ENCODE results near the gene ABR. TPM values are rescaled to one million over a fixed set of nuclear protein-coding genes. Genes with fewer than 3 reads are reported as not detected.
"Not testable (repeated sequence)": the region's sequence is repeated elsewhere in the genome, so short reads cannot be mapped to it uniquely, and the experiment has no call there.

ABR gene
- total RNA-seq, 1 experiment from 2014 or later = 42.2 TPM

DNA sequence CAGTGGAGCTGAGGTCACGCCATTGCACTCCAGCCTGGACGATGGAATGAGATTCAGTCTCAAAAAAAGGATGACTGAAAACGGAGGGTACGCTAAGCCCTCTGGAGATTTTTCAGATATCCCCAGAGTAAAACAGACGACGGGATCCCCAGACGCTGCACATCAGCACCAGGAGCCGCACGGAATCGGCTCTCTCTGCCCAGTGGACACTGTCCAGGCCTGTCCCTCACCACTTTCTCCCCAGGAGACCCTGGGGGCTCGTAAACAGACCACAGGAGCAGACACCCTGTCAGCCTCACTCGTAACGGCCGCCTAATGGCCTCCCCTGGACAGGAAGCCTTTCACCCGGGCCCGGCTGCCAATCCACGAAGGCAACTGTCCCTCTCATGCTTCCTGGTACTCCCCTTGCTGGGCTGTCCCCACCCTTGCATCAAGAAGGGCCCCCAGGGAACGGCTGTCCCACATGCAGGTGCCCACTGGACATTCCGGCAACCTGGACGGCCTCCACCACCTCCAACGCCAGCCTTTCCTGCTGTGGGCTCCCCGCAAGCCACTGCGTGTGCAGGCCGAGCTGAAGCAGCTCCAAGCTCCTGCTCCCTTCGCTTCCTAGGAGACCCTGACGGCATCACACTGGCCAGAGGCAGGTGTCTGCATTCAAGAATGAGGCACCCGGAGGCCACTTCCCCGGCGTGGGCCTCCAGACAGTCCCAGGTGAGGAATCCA, 108.5 kb downstream of the ABR start:
- DNase-seq (ENCODE audit: low read depth) = no peak

DNA sequence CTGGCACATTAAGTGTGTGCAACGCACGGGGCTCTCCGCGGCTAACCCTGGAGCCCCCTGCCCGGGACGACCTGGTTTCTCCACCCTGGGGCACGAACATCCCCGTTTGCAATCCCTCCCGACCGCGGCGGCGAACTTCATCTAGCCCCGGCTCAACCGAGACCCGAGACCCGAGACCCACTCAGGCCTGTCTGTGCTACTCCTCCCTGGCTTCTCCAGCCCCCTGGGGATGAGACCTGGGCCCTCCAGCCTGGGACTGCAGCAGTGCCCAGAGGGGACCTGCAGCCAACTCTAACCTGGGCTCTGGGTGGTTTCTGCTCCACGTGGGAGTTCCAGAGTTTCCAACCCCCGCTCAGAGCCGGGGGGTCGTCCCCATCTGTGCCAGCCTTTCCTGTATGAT, 109.4 kb downstream of the ABR start:
- DNase-seq (ENCODE audit: low read depth) = no peak

DNA sequence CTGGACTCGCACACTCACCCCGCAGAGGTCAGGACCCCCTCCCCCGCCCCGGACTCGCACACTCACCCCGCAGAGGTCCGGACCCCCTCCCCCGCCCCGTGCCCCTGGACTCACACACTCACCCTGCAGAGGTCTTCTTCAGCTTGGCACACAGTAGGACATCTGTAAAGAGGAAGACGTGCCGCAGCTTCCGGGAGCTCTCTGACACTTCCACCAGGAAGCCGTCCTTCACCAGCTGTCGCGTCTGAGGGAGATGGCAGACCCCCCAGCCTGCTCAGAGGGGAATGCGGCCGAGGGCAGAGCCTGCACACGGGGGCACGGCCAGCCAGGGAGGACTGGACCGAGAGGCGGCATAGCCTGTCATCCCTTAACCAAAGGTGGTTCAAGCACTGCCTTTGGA, 109.9 kb downstream of the ABR start:
- no peak for DNase-seq (ENCODE audit: low read depth)

DNA sequence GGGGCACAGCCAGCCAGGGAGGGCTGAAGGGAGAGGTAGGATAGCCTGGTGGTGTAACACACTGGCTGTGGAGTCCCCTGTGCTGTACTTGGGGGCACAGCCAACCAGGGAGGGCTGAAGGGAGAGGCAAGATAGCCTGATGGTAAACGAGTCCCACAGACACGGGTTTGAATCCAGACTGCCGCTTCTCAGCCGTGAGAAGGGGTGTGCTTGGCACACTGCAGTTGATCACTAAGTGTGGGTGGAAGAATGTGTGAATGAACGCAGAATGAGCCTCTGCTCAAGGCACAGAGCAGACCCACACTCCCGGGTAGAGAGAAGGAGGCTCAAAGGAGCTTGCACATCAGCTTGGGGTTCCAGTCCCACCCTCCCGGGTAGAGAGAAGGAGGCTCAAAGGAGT, 111.4 kb downstream of the ABR start:
- no peak for DNase-seq (ENCODE audit: low read depth)

DNA sequence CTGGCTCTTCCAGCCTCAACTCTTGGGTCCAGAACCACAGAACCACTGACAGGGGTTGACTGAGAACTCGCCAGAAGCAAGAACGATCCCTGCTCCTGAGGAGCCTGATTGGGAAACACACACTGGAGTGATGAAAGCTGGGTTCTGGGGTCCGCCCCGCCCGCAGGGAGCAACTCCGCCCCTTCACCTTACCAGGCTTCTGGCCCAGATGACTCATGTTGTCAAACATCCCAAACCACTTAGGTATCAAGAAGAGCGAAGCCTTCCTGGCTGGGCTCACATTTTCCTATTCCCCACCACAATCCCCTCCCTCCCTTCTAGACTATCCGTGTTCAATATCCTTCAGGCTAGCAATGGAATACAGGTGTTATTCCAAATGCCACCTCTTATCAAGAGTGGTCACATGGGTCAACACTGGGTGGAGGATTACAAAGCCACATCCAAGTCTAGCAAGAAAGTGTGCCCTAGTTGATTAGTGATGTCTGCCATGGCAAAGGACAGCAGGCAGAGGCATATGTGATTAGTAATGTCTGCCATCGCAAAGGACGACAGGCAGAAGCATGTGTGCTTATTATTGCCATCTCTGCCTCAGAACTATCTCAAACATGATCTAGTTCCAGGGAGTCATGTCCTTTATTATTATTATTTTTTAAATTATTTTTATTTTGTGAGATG, 112.4 kb downstream of the ABR start:
- DNase-seq (ENCODE audit: low read depth) = peak; percentile 89

DNA sequence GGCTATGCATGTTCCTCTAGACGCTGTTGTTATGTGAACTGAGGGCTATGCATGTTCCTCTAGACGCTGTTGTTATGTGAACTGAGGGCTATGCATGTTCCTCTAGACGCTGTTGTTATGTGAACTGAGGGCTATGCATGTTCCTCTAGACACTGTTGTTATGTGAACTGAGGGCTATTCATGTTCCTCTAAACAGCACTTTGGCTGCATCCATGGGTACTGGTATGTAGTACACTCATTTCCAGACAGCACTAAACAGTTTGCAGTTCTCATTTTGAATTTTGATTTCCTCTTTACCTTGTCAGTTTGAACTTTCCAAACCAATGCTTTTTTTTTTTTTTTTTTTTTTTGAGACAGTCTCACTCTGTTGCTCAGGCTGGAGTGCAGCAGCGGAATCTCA, 114.4 kb downstream of the ABR start:
- not testable (repeated sequence) for DNase-seq (ENCODE audit: low read depth)

DNA sequence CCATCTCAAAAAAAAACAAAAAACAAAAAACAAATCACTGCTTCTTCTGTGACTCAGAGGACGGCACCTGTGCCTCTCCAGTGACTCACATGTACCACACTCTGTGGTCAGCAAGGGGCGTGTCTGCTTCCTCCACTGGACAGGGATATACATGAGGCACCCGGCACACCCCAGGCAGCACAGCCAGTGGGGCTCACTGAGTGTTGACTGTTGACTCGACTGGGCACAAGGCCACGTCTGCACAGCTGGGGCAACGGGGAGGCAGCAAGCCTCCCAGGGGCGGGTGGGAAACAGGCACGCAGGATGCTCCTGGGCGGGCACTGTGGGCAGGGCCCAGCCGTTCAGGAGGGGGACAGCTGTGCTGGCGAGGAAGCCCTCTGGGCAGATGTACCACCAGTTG, 118.8 kb downstream of the ABR start:
- DNase-seq (ENCODE audit: low read depth) = peak; percentile 99

DNA sequence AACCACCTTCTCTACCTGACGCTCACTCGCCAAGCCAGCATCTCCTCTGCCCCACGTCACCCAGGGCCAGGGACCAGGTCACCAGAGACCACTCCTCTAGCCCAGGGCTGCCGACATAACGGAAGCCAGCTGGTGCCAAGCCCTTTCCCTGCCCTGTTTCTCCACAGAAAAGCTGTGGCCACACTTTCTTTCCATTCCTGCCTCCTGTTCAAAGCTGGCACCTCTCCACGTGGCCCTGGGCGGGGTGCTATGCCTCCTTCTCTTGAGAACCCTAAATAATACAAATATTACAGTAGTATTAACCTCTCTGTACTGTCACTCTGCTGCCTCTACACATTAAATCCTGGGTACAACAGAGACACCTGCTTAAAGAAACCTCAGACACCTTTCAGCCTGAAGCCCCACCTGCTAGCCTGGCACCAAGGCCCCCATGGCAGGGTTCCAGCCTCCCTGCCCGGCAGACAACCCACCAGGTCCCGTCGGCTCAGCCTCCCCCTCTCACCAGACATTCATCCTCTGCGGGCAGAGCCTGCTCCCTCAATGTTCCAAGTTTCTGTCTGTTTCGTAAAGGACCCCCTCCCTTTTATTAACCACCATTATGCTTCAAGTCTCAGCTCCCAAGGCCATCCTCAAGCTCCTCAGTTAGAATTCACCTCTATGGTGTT, 120.5 kb downstream of the ABR start:
- DNase-seq (ENCODE audit: low read depth) = no peak

DNA sequence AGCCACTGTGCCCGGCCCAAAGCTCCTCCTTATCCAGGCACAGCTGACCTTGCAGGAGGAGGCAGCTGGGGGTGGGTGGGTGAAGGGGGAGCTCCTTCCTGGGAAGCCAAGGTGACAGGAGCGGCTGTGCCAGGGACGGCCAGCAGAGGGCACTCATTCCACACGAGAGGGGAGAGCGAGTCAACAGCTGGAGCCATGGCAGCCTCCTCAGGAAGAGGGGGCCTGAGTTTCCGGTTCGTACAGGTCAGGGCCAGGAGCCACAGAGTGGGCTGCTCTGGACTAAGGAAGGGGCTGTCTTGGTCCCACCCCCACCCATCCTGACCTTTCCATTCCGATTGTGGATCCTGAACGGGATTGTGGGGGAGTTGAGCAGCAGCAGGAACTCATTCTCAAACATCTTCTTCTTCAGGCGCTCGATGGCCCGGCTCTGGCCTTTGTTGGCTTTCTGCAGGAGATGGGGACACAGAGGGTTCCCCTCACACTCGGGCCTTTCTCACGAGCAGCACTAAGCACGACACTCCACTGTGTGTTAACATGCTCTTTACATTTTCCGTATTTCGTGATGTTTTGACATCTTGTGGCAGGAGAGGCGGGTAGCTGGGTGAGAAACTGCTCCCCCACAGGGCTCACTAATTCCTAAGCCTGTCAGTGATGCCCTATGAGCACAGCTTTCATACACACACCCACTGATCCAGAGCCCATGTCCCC, 121.2 kb downstream of the ABR start:
- peak; percentile 40 for DNase-seq (ENCODE audit: low read depth)

DNA sequence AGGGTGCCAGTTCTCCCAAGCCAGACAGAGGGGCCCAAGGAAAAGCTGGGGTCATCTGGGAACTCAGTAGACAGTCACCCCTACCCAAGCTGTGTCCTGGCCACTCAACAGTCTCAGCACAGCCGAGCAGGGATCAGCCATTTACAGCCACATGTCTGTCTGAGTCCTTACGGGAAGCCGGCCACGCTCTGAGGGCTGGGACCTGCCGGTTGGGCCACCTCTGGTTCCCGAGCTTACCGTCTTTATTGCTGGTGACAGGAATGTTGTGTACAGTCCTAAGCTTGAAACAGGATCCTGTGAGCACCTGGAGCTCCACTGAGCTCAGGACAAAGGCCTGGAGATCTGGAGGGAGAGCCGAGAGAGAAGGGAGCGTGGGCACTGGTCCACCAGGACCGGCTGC, 123.0 kb downstream of the ABR start:
- no peak for DNase-seq (ENCODE audit: low read depth)

DNA sequence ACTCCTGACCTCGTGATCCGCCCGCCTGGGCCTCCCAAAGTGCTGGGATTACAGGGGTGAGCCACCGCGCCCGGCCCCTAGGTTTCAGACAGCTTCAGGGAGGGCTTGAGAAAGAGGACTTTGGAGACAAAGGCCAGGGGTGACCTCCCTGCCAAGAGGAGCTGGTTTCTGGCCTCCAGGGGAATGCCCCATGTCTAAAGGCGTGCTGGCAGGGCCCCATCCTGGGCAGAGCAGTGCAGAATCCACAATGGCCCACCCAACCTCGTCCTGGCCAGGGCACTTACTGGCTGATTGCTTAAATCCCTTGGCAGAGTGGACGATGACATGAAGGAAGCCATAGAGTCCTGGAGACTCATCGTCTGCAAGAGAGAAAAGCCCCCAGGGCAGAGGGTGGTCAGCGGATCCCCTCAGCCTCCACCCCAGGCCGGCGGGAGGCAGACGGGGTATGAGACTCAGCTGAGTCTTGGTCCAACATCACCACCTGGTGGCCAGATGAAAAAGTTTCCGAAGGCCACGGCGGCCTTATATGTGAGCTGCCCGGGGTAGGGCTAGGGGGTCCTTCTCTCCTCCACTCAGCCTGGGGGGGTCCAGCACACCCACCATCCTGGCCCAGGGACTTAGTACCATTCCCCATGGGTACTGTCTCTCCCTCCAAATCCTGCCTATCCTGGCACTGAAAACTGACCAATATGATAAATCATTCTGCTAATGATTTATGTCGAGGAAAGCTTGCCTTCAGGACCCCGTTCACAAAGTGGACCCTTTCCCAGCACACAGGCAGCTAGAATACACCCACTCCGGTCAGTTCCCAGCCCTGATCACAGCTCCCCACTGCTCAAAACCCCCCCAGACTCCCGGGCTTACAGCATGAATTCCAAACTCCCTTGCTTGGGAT, 123.8 kb downstream of the ABR start:
- DNase-seq (ENCODE audit: low read depth) = peak; percentile 41

DNA sequence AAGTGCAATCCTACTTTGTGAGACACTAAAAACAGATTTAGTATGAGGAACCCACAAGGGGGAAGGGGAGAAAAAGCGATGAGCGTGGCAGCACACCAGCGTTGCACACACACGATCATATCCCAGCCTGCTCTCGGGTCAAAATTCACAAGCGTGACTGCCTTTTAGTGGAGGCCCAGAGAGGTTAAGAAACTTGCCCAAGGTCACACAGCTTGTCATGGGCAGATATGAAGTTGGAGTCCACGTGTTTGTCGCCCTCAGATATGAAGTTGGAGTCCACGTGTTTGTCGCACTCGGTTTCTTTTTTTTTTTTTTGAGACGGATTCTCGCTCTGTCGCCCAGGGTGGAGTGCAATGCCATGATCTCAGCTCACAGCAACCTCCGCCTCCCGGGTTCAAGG, 124.5 kb downstream of the ABR start:
- DNase-seq (ENCODE audit: low read depth) = no peak

DNA sequence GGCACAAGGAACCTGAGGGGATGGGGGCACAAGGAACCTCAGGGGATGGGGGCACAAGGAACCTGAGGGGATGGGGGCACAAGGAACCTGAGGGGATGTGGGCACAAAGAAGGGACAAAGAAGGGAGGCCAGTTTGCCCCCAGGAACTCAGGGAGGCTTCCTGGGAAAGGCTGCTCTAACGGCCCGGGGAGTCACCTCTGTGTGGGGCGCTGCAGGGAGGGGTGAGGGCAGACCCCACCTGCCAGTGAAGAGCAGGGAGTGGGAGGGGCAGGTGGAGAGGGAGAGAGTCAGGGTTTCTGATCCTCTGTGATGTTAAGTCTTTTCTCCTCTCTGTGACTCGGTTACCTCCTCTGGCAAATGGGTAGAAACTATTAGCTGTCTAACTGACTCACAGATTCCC, 125.1 kb downstream of the ABR start:
- DNase-seq (ENCODE audit: low read depth) = no peak

DNA sequence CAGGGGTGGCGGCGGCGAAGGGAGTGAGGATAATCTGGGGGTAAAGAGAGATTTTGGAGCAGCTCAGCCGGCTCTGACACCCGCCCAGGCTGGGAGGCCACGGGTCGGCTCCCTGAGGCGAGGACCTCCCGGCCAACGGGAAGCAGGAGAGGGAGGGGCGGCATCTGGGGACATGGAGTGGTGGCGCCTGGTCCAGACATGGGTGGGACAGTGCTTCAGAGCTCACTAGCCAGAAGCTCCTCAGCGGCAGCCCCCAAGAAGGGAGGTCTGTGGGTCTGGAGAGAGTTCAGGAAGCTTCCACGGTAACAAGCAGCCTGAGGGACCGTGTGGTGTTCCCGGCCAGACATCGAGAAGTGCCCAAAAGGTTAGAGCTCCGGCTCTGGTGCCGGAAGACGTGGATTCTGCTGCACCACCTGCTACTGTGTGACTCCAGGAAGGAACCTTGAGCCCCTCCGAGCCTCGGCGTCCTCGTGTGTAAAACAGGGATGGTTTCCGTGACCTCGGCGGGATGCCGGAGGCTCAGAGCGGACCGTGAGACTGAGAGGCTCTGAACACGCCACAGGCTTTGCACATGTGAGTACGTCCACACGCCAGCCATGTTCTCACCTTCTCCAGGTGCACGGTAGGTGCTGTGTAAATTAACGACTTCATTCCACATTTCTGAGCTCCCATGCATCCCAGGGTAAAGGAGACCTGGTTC, 126.0 kb downstream of the ABR start:
- DNase-seq (ENCODE audit: low read depth) = no peak

DNA sequence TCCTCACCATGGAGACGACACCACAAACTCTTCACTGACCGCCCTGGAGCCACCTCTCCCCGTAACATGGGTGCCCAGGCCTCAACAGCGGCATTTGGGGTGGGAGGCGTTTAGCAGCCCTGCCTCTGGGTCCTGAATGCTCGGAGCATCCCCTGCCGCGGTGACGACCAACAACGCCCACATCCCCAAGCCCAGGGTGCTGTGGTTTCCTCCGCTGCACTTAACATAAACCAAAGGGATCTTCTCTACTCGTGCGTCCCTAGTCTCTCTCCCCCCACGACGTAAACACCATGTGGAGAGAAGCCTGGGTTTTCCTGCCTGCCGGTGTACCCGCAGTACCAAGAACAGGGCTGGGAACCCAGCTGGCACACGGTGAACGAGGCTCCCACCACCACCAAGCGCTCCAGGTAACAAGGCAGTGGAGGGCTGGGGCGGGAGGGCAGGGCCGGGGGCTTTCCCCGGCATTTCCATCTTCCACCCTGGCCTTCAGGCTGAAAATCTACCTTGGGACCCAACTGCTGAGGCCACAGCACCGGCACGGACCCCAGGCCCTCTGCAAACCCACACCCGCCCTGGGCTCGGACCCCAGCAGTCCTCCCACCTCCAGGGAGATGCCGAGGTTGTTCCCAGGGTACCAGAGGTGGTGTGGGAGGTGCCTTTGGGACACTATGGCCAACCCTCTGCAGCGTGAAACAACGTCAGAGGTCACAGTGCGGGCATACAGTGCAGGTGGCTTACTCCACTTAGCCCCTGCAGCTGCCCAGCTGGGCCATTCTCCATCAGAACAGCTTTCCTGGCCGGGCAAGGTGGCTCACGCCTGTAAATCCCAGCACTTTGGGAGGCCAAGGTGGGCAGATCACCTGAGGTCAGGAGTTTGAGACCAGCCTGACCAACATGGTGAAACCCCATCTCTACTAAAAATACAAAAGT, 128.5 kb downstream of the ABR start:
- no peak for DNase-seq (ENCODE audit: low read depth)

DNA sequence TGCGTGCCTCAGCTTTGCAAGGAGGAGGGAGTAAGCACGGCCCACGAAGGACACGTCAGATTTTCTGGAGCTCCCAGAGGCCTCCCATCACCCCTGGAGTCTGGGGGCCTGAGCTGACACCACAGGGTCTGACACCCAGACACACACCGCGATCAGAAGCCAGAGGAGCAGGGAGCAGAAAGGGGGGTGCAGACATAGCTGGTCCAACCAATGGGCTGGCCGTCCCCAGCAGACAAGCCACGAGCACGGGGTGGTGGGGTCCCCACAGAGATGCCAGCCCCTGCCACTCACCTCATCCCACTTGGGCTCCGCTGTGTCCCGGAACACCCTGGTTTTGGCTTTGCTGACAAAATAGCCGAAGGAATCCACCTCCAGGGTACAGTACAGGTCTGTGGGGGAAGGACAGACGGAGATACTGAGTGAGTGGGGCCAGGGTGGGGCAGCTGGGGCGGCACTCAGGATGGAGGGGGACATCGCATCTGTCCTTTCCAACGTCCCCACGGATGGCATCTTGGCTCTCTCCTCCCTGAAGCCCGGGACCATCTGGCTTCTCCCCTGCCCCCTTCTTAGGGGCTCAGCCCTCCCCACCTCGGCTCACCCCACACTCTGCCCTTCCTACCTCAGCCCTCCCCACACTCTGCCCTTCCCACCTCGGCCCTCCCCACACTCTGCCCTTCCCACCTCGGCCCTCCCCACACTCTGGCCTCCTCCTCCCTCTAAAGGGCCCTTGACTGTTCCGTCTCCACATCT, 129.4 kb downstream of the ABR start:
- no peak for DNase-seq (ENCODE audit: low read depth)

DNA sequence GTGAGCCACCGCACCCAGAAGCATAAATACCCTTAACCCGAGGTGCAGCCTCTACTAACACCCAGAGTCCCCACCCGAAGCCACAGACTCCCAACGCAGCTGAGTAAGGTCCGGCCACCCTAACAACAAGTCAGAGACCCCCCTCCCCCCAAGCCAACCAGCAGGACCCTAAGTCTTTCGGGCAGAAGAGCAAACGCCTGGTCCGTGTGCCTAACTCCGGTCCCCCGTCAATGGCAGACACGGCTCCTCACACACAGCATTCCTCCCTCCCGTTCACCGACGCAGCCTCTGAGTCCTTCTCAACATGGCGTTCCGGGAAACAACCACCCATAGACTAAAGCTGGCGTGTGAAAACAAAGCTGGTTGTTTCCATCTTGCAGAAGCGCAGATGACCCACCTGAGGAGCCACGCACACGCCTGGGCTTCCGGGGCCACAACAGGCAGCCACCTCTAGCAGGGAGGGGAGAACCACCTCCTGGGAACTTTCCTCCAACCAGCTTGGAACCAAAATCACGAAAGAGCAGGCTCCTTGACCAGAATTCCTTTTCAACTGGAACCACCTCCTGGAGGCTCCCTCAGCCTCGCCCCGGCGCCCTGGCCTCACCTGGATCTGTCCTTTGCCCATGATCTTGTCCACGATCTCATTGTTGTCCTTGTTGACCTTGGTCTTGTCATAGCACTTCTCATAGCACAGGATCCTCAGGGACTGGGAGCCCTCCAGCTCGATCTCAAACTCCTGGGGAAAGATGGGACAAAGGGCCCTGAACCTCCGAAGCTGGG, 130.1 kb downstream of the ABR start:
- DNase-seq (ENCODE audit: low read depth) = no peak

DNA sequence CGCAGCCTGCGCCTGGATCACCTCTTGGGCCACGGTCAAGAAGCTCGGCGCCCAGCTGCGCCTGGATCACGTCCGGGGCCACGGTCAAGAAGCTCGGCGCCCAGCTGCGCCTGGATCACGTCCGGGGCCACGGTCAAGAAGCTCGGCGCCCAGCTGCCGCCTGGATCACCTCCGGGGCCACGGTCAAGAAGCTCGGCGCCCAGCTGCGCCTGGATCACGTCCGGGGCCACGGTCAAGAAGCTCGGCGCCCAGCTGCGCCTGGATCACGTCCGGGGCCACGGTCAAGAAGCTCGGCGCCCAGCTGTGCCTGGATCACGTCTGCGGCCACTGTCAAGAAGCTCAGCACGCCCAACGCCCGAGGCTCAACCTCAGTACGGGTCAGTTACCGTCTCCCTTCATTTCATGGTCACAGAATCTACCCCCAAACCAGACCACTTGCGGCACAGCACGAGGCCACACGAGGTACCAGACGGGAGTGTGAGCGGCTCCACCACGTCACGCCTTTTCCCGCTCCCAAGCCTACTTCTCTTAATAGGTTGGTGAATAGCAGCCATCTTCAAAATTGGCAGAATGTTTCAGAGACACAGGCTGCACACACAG, 131.2 kb downstream of the ABR start:
- not testable (repeated sequence) for DNase-seq (ENCODE audit: low read depth)

Data from RPMI7951 (cell line).